Breast epithelium (tissue), 4 donors: ENCODE results near the gene KCNJ6. TPM values are rescaled to one million over a fixed set of nuclear protein-coding genes. Genes with fewer than 3 reads are reported as not detected.

ENCODE experiments used
- DNase-seq, 2 donors: peaks; one replicate each; pipeline ENCODE4 v3.0.0-alpha.2; 2019; ENCODE audit warnings: low spot score in 2 of 2
- H3K27ac ChIP-seq, 2 donors: fragments of 200-600 bp; sonication (generic) in 1 of 2; one replicate each; pipeline ENCODE4 v1.5.1; 2016 to 2019; ENCODE audit warnings: mild to moderate bottlenecking in 1 of 2
- H3K27me3 ChIP-seq, 2 donors: fragments of 200-600 bp; sonication (generic) in 1 of 2; one replicate each; pipeline versions ENCODE4 v1.5.1 to v1.6.0; 2017 to 2019; ENCODE audit warnings: control low read depth in 1 of 2, mild to moderate bottlenecking in 1 of 2
- H3K36me3 ChIP-seq: fragments of 200-600 bp; one replicate; pipeline ENCODE4 v1.5.1; 2019
- H3K4me1 ChIP-seq, 2 donors: fragments of 200-600 bp; sonication (generic); one replicate each; pipeline ENCODE4 v1.5.1; 2016 to 2019; ENCODE audit warnings: control low read depth in 1 of 2
- H3K4me3 ChIP-seq, 3 donors: fragments of 200-600 bp; sonication (generic); 1 replicate in 2 of 3; 2 replicates in 1 of 3; pipeline ENCODE4 v1.5.1; 2016 to 2019; ENCODE audit warnings: mild to moderate bottlenecking in 3 of 3, moderate library complexity in 2 of 3
- H3K9me3 ChIP-seq, 2 donors: fragments of 200-600 bp; sonication (generic) in 1 of 2; one replicate each; pipeline ENCODE4 v1.5.1; 2016 to 2019; ENCODE audit warnings: control low read depth in 1 of 2
- POLR2A ChIP-seq: fragments of 450-650 bp; IDR thresholded peaks from one replicate; pipeline ENCODE4 v1.6.1; 2016; ENCODE audit warnings: antibody characterized with exemption, mild to moderate bottlenecking, moderate library complexity
- POLR2AphosphoS5 ChIP-seq, 3 donors: sonication (generic); formaldehyde crosslinking; IDR thresholded peaks; one replicate each; pipeline ENCODE4 v1.6.1; 2017; ENCODE audit warnings: antibody characterized with exemption in 3 of 3
- intact Hi-C: fragments of 100-400 bp; cut with DNase I; formaldehyde crosslinking; loops from one replicate; pipeline ENCODE4 v1.15.1; 2023; ENCODE audit warnings: low total_unique reads
- total RNA-seq, 3 donors: library from RNA; depleted of rRNA; stranded (reverse); fragments of >200 nt; gene quantifications; one replicate each; pipeline ENCODE4 v1.1.0, GENCODE V29; 2016
- TF ChIP-seq, protein P1 (sequence below), 3 donors: fragments of 450-650 bp; IDR thresholded peaks; one replicate each; pipeline ENCODE4 v1.5.1; 2016 to 2017; ENCODE audit warnings: antibody characterized with exemption in 3 of 3, mild to moderate bottlenecking in 3 of 3, moderate library complexity in 3 of 3

The KCNJ6 gene
- total RNA-seq, 3 donors from 2014 or later: not detected

DNA sequence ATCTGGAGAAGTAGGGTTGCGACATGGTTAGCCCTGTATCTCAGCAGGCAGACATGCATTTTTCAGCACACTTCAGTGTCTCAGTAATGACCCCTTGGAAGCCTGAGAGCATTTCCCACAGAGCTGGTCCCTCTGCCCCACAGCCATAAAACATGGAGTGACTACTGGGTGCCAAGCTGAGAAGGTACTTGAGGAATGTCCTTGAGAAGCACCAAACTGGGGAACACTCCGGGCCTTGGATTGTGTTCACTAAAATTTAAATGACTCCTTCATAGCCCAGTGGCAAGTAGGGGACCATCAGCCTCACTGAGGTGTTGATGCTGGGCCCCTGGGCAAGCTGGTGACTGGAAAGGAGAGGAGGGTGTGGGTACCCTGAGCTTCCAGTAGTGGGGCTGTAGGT is 54.7 kb downstream of the KCNJ6 start:
- H3K27ac ChIP-seq: no peak overlapping the region

DNA sequence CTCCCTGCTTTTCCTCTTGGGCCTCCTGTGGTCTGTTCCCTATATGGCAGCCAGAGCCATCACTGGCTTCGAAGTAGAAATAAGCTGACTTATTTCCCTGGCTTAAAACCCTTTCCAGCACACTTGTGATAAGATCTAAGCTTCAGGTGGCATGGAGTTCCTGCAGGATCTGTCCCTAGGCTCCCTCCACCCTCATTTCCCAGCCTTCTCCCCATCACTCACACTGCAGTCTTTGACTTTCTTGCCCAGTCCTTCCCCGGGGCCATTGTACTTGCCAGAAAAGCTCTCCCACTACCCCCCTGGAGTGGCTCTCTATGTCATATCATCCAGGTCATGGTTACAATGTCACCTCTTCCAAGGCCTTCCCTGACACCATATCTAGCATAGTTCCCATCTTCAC is 55.8 kb downstream of the KCNJ6 start:
- no peaks in the 10 kb centered on the region for H3K9me3 ChIP-seq
- TF ChIP-seq, protein P1, sequence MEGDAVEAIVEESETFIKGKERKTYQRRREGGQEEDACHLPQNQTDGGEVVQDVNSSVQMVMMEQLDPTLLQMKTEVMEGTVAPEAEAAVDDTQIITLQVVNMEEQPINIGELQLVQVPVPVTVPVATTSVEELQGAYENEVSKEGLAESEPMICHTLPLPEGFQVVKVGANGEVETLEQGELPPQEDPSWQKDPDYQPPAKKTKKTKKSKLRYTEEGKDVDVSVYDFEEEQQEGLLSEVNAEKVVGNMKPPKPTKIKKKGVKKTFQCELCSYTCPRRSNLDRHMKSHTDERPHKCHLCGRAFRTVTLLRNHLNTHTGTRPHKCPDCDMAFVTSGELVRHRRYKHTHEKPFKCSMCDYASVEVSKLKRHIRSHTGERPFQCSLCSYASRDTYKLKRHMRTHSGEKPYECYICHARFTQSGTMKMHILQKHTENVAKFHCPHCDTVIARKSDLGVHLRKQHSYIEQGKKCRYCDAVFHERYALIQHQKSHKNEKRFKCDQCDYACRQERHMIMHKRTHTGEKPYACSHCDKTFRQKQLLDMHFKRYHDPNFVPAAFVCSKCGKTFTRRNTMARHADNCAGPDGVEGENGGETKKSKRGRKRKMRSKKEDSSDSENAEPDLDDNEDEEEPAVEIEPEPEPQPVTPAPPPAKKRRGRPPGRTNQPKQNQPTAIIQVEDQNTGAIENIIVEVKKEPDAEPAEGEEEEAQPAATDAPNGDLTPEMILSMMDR (IDR thresholded peaks at IDR 0.05): no peak
- TF ChIP-seq POLR2A (no peak), POLR2AphosphoS5 (IDR thresholded peaks at IDR 0.05) (no peak)
- intact Hi-C loops: no loop called here
- peaks cover 0 to 7% of the 10 kb centered on the region in 2 donors for H3K27me3 ChIP-seq
- H3K4me1 ChIP-seq: no peaks in the 10 kb centered on the region
- DNase-seq: no peak
- no peaks in the 10 kb centered on the region for H3K36me3 ChIP-seq
- H3K4me3 ChIP-seq: no peak overlapping the region
- H3K27ac ChIP-seq: no peak overlapping the region

More for the DNA sequence above, 54.7 kb downstream of the KCNJ6 start:
- no peak for TF ChIP-seq POLR2A
- TF ChIP-seq, protein P1 (IDR thresholded peaks at IDR 0.05): no peak
- TF ChIP-seq POLR2AphosphoS5 (IDR thresholded peaks at IDR 0.05): no peak
- H3K9me3 ChIP-seq: no peaks in the 10 kb centered on the region
- DNase-seq: no peak
- intact Hi-C loops: no loop called here
- peaks cover 0 to 2% of the 10 kb centered on the region in 2 donors for H3K27me3 ChIP-seq
- no peak overlapping the region for H3K4me3 ChIP-seq
- H3K4me1 ChIP-seq: no peaks in the 10 kb centered on the region
- no peaks in the 10 kb centered on the region for H3K36me3 ChIP-seq

DNA sequence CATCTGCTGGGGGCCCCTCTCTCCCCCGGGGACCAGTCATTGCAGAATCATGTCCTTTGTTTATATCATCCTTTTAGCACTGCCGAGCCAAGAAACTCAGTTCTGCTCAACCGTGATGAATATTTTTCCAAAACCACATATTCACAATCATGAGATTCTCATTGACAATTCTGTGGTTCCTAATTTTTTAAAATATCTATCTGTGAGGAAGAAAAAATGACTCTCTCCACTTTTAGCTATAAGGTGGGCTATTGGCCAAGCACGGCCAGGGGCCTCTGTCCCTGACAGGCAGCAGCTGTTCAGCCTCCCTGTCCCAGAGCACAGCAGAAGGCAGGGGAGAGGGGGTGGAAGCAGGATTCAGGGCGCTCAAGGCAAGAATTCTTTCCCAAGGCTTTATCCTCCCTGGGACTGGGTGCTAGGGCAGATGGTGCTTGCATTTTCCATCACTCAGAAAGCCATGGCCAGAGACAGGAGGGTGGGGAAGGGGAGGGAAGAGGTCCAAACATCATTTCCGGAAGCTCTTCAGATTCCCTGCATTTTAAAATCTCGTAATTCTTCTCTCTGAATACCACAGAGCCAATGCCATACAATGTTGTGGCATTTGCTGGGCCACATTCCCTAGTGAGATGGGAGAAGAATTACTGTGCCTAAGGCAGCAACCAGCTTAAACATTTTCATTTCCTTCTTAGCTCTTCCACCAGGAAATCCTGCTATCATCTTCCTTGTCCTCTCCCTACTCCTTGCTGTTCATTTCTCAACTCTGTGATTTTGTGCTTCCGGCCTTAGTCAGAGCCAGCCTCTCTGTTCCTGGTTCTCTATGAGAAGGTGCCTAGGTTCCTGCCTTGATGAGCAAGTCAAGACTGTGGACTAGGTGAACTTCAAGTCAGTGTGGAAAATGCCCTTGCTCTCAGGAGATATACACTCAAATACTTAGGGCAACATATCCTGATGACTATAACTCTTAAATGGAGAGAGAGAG is 60.3 kb downstream of the KCNJ6 start:
- peaks cover 0 to 8% of the 10 kb centered on the region in 2 donors for H3K27me3 ChIP-seq
- H3K27ac ChIP-seq: no peak overlapping the region
- H3K4me3 ChIP-seq: no peak overlapping the region
- intact Hi-C loops: no loop called here
- no peaks in the 10 kb centered on the region for H3K36me3 ChIP-seq
- no peaks in the 10 kb centered on the region for H3K4me1 ChIP-seq
- H3K9me3 ChIP-seq: peaks cover 0 to 10% of the 10 kb centered on the region in 2 donors
- TF ChIP-seq, protein P1 (IDR thresholded peaks at IDR 0.05): no peak
- TF ChIP-seq POLR2A (no peak), POLR2AphosphoS5 (IDR thresholded peaks at IDR 0.05) (no peak)
- no peak for DNase-seq

DNA sequence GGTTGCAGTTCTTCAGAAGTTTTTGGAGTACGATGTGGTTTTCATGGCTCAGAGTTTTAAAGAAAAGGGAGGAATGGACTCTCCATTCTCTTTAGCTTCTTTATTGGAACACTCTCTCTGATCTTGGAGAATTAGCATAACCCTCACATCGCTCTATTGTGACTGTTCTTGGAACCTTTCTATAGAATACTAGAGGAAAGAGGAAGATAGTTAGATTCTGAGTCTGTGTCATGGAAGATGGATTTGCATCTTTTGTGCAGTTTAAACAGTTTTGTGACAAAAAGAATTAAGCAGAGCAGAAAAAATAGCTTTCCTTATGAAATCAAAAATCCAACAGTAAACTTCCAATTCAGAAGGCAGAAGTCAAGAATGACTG is 61.0 kb downstream of the KCNJ6 start:
- Histone ChIP-seq H3K4me1 (no peaks in the 10 kb centered on the region), H3K4me3 (no peak overlapping the region), H3K9me3 (peaks cover 0 to 10% of the 10 kb centered on the region in 2 donors), H3K36me3 (no peaks in the 10 kb centered on the region), H3K27ac (no peak overlapping the region), H3K27me3 (peaks cover 0 to 14% of the 10 kb centered on the region in 2 donors)
- no peak for DNase-seq
- intact Hi-C loops: no loop called here
- TF ChIP-seq, protein P1 (IDR thresholded peaks at IDR 0.05): no peak
- TF ChIP-seq POLR2A (no peak), POLR2AphosphoS5 (IDR thresholded peaks at IDR 0.05) (no peak)

DNA sequence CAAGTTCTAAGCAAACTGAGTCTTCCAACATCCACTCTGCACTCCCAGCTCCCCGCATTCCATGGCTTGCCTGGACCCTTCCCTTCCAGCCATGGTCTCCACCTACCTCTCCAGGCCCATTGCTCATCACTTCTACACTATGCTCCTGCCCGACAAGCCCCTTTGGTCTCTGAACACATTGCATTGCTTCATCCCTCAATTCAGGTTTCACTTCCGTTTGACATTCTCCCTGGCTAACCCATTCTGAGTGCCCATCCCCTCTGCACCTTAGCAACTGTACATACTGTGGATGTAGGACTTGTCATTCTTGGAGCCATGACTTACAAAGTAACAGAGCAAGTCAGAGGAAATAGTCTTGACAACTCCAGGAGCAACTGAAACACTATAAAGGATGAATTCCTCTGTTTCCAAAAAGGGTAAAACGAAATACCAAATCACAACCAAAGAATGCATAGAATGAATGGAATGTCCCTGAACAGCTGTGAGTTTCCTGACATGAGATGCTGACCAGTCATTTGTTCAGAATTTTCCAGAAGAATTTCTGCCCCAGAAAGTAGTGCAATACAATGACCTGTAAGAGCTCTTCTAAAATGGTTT is 66.7 kb downstream of the KCNJ6 start:
- intact Hi-C loops: no loop called here
- peaks cover 0 to 9% of the 10 kb centered on the region in 2 donors for H3K9me3 ChIP-seq
- TF ChIP-seq POLR2AphosphoS5 (IDR thresholded peaks at IDR 0.05): no peak
- TF ChIP-seq POLR2A: no peak
- TF ChIP-seq, protein P1 (IDR thresholded peaks at IDR 0.05): no peak
- H3K27me3 ChIP-seq: peaks cover 0 to 18% of the 10 kb centered on the region in 2 donors
- DNase-seq: no peak
- H3K4me3 ChIP-seq: no peak overlapping the region
- H3K4me1 ChIP-seq: no peaks in the 10 kb centered on the region
- no peak overlapping the region for H3K27ac ChIP-seq
- no peaks in the 10 kb centered on the region for H3K36me3 ChIP-seq
